Endothelial cell of umbilical vein (primary cell): Measurements from ENCODE around the gene CDC34. TPM values are rescaled to one million over a fixed set of nuclear protein-coding genes. Genes with fewer than 3 reads are reported as not detected.

Source experiments
- BruUV-seq: library from RNA; stranded (reverse); fragments of 400-500 nt; replicated peaks from 2 replicates; lab custom pipeline; 2021; lab: Mats Ljungman, UMichigan
- CTCF ChIA-PET: fragments of 300-600, 350-600 bp; sonication (Branson Sonifier 250); formaldehyde crosslinking; loops from one replicate; lab custom pipeline; 2021; ENCODE audit warnings: antibody characterized with exemption, inconsistent platforms; lab: Charles Lee
- POLR2A ChIA-PET: fragments of 300-600, 350-600 bp; sonication (Branson Sonifier 250); formaldehyde crosslinking; loops from one replicate; lab custom pipeline; 2021; ENCODE audit warnings: antibody characterized with exemption, inconsistent platforms; lab: Charles Lee
- DNase-seq: peaks from one replicate; pipeline ENCODE4 v3.0.0-alpha.2; 2011; ENCODE audit warnings: low read depth, low spot score
- FAIRE-seq: peaks from 2 replicates; lab custom pipeline; 2011; peaks lifted over from hg19 to GRCh38; lab: Jason Lieb, UNC
- H2AFZ ChIP-seq: 2 replicates; pipeline ENCODE4 v1.6.0; 2012; ENCODE audit warnings: low read depth, low read length, control low read depth, inconsistent platforms
- H3K27ac ChIP-seq: 2 replicates; pipeline ENCODE4 v1.5.1; 2011; ENCODE audit warnings: low read depth, mild to moderate bottlenecking, control low read depth, low read length, moderate library complexity; ENCODE audit not compliant: insufficient read depth
- H3K27me3 ChIP-seq, 2 experiments: 2 replicates each; pipeline versions ENCODE4 v1.6.0 to v1.6.1; 2011; ENCODE audit warnings: low read length in 2 of 2, mixed read lengths in 1 of 2; ENCODE audit not compliant: control insufficient read depth in 2 of 2, insufficient read depth in 2 of 2
- H3K36me3 ChIP-seq, 2 experiments: 2 replicates in 1 of 2; 3 replicates in 1 of 2; pipeline ENCODE4 v1.5.1; 2011; ENCODE audit warnings: low read length in 2 of 2, mild to moderate bottlenecking in 1 of 2, moderate library complexity in 1 of 2; ENCODE audit not compliant: control insufficient read depth in 2 of 2, insufficient read depth in 2 of 2; ENCODE audit errors: extremely low read depth in 1 of 2
- H3K4me1 ChIP-seq: 3 replicates; pipeline ENCODE4 v1.5.1; 2011; ENCODE audit warnings: mild to moderate bottlenecking, low read length; ENCODE audit not compliant: control insufficient read depth, insufficient read depth; ENCODE audit errors: extremely low read depth
- H3K4me2 ChIP-seq: 2 replicates; pipeline ENCODE4 v1.6.1; 2011; ENCODE audit warnings: low read length, control low read depth, mixed read lengths; ENCODE audit not compliant: insufficient read depth
- H3K4me3 ChIP-seq, 3 experiments: fragments of 200-600 bp in 1 of 3; sonication (generic), shearing (Covaris generic) in 1 of 3; replicated peaks in 1 of 3; 2 replicates each; pipeline ENCODE4 v1.5.1; 2011 to 2016; ENCODE audit warnings: control low read depth in 3 of 3, low read length in 3 of 3, mild to moderate bottlenecking in 2 of 3, inconsistent platforms in 1 of 3, low read depth in 1 of 3, moderate library complexity in 1 of 3; ENCODE audit not compliant: insufficient read depth in 1 of 3
- H3K79me2 ChIP-seq: 2 replicates; pipeline ENCODE4 v1.6.0; 2012; ENCODE audit warnings: low read length, inconsistent platforms; ENCODE audit not compliant: control insufficient read depth, insufficient read depth
- H3K9ac ChIP-seq: replicated peaks from 2 replicates; pipeline ENCODE3; 2011; ENCODE audit warnings: low read length, control low read depth; ENCODE audit not compliant: insufficient read depth; ENCODE audit errors: extremely low read depth
- H3K9me1 ChIP-seq: replicated peaks from 3 replicates; pipeline ENCODE4 v1.6.0; 2011; ENCODE audit warnings: mild to moderate bottlenecking, low read length; ENCODE audit not compliant: control insufficient read depth, insufficient read depth; ENCODE audit errors: extremely low read depth
- H3K9me3 ChIP-seq: replicated peaks from 2 replicates; pipeline ENCODE4 v1.5.1; 2012; ENCODE audit warnings: low read length, inconsistent platforms; ENCODE audit not compliant: control insufficient read depth, insufficient read depth
- H4K20me1 ChIP-seq: replicated peaks from 2 replicates; pipeline ENCODE3; 2011; ENCODE audit warnings: mild to moderate bottlenecking, low read length; ENCODE audit not compliant: control insufficient read depth, insufficient read depth; ENCODE audit errors: extremely low read depth
- CTCF ChIP-seq, 2 donors: IDR thresholded peaks; 1 replicate in 1 of 2; 2 replicates in 1 of 2; pipeline ENCODE4 v1.5.1; 2011; ENCODE audit warnings: low read length in 2 of 2, mild to moderate bottlenecking in 2 of 2, moderate library complexity in 2 of 2, control low read depth in 1 of 2, inconsistent platforms in 1 of 2, low read depth in 1 of 2; ENCODE audit not compliant: insufficient read depth in 1 of 2; ENCODE audit errors: extremely low read depth in 1 of 2
- GATA2 ChIP-seq: IDR thresholded peaks from 2 replicates; pipeline ENCODE4 v1.7.0; 2011; ENCODE audit warnings: low read depth, mild to moderate bottlenecking, moderate library complexity, mixed read lengths, low read length; ENCODE audit not compliant: insufficient read length, insufficient read depth
- POLR2A ChIP-seq: IDR thresholded peaks from 2 replicates; pipeline ENCODE4 v1.6.1; 2012; ENCODE audit warnings: low read depth, mild to moderate bottlenecking, control low read depth, low read length
- dilution Hi-C: fragments of 300-500 bp; cut with MboI; formaldehyde crosslinking; loops from one replicate; pipeline ENCODE4 v1.15.0; 2019; ENCODE audit warnings: low sequenced_read_pairs; ENCODE audit not compliant: extremely low pct_ligation_motif_present
- intact Hi-C: fragments of 100-400 bp; cut with micrococcal nuclease; formaldehyde crosslinking; loops from one replicate; pipeline ENCODE4 v1.10.0; 2022
- polyA plus RNA-seq, 4 experiments: library from polyadenylated mRNA; depleted of rRNA in 3 of 4; stranded (reverse) in 3 of 4; unstranded in 1 of 4; fragments of >200 nt; gene quantifications; 2 replicates each; pipeline versions ENCODE4 v1.2.1 to v1.2.3, GENCODE V29; 2011 to 2012; ENCODE audit warnings: missing spikeins in 1 of 4
- total RNA-seq: library from RNA; stranded (reverse); gene quantifications from 2 replicates; pipeline ENCODE4 v1.2.3, GENCODE V29; 2021

CDC34 gene
- total and polyA plus RNA-seq, 2 donors (not counting 3 experiments of a cell fraction or from before 2014, with no cell fraction given): 90.4 to 92.9 TPM

GRCh38 chr19:577439-578392 is 46.2 kb downstream of the CDC34 start:
- dilution Hi-C loops: no loop called here

More at GRCh38 chr19:577439-578392, 46.2 kb downstream of the CDC34 start:
- Histone ChIP-seq H3K9ac (no peak overlapping the region), H3K36me3 (peaks cover 5 to 26% of the 10 kb centered on the region in 2 experiments), H3K4me2 (no peak overlapping the region), H3K4me3 (no peak overlapping the region), H3K79me2 (peaks cover 73% of the 10 kb centered on the region), H3K4me1 (peaks cover 20% of the 10 kb centered on the region), H3K9me3 (no peaks in the 10 kb centered on the region), H2AFZ (no peak overlapping the region), H4K20me1 (peaks cover 2% of the 10 kb centered on the region), H3K27me3 (no peaks in the 10 kb centered on the region), H3K27ac (no peak overlapping the region), H3K9me1 (no peaks in the 10 kb centered on the region)
- CTCF ChIA-PET: interaction anchor here (0.8 to 2.2 kb wide), 3 partner anchors 8 to 156 kb away, joined by 3 to 8 read pairs (median 4); no protein-coding TSS in a partner anchor
- no peak for DNase-seq
- POLR2A ChIA-PET: no interaction called here
- TF ChIP-seq POLR2A (no peak), CTCF (IDR thresholded peaks at IDR 0.05; ENCODE audit: extremely low read depth in 1 of 2, insufficient read depth in 1 of 2, low read depth in 1 of 2, low read length in 2 of 2) (no peak), GATA2 (no peak)
- intact Hi-C loops: no loop called here
- no TSS peak for BruUV-seq
- no peak for FAIRE-seq
